ENCODE data around the gene TMEM120B.

Gene TMEM120B

DNA sequence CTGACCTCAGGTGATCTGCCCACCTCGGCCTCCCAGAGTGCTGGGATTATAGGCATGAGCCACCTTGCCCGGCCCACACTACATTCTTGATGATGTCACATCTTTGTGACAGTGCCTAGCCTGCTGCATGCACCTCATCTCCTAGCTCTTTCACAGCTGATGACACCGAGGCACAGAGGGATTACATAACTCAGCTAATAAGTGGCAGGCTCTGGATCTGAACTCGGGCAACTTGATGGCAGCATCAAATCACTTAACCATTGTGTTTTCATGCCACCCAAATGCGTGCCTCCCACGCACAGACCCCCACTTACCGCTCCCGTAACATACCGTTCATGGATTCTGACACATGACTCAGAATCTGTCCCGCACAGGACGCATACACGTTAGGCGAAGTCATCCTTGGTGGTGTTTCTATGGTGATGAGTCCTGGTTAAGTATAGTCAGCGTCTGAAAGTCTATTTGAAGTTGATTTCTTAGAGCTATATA, 7.4 kb downstream of the TMEM120B start (continued):
- TF ChIP-seq, protein P1, sequence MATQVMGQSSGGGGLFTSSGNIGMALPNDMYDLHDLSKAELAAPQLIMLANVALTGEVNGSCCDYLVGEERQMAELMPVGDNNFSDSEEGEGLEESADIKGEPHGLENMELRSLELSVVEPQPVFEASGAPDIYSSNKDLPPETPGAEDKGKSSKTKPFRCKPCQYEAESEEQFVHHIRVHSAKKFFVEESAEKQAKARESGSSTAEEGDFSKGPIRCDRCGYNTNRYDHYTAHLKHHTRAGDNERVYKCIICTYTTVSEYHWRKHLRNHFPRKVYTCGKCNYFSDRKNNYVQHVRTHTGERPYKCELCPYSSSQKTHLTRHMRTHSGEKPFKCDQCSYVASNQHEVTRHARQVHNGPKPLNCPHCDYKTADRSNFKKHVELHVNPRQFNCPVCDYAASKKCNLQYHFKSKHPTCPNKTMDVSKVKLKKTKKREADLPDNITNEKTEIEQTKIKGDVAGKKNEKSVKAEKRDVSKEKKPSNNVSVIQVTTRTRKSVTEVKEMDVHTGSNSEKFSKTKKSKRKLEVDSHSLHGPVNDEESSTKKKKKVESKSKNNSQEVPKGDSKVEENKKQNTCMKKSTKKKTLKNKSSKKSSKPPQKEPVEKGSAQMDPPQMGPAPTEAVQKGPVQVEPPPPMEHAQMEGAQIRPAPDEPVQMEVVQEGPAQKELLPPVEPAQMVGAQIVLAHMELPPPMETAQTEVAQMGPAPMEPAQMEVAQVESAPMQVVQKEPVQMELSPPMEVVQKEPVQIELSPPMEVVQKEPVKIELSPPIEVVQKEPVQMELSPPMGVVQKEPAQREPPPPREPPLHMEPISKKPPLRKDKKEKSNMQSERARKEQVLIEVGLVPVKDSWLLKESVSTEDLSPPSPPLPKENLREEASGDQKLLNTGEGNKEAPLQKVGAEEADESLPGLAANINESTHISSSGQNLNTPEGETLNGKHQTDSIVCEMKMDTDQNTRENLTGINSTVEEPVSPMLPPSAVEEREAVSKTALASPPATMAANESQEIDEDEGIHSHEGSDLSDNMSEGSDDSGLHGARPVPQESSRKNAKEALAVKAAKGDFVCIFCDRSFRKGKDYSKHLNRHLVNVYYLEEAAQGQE (tag by site-specific recombination; IDR thresholded peaks at IDR 0.05): no peak
- TF ChIP-seq ZNF341 (tag by site-specific recombination; IDR thresholded peaks at IDR 0.05; ENCODE audit: low read depth): no peak
- peak; percentile 99 for TF ChIP-seq ZNF629 (tag by site-specific recombination; IDR thresholded peaks at IDR 0.05)
- no peak for TF ChIP-seq GFI1B (tag by site-specific recombination; IDR thresholded peaks at IDR 0.05)
- no peak for TF ChIP-seq ZNF155 (tag by site-specific recombination; IDR thresholded peaks at IDR 0.05)
- TF ChIP-seq ZNF184 (tag by site-specific recombination; IDR thresholded peaks at IDR 0.05): peak; percentile 74; the same call in 1 of the 2 replicates
- TF ChIP-seq ZNF221 (tag by site-specific recombination; IDR thresholded peaks at IDR 0.05; ENCODE audit: borderline replicate concordance): no peak
- no peak for TF ChIP-seq ZNF624 (tag by site-specific recombination; IDR thresholded peaks at IDR 0.05)
- peak; percentile 68; the same call in 1 of the 2 replicates for TF ChIP-seq ZNF2 (tag by site-specific recombination; IDR thresholded peaks at IDR 0.05)
- no peak for TF ChIP-seq PRDM6 (tag by site-specific recombination; IDR thresholded peaks at IDR 0.05)
- TF ChIP-seq, protein P2, sequence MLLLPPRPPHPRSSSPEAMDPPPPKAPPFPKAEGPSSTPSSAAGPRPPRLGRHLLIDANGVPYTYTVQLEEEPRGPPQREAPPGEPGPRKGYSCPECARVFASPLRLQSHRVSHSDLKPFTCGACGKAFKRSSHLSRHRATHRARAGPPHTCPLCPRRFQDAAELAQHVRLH (tag by site-specific recombination; IDR thresholded peaks at IDR 0.05): no peak
- no peak for TF ChIP-seq ZNF610 (tag by site-specific recombination; IDR thresholded peaks at IDR 0.05; ENCODE audit: borderline replicate concordance)
- TF ChIP-seq, protein P3, sequence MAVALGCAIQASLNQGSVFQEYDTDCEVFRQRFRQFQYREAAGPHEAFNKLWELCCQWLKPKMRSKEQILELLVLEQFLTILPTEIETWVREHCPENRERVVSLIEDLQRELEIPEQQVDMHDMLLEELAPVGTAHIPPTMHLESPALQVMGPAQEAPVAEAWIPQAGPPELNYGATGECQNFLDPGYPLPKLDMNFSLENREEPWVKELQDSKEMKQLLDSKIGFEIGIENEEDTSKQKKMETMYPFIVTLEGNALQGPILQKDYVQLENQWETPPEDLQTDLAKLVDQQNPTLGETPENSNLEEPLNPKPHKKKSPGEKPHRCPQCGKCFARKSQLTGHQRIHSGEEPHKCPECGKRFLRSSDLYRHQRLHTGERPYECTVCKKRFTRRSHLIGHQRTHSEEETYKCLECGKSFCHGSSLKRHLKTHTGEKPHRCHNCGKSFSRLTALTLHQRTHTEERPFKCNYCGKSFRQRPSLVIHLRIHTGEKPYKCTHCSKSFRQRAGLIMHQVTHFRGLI (tag by site-specific recombination; IDR thresholded peaks at IDR 0.05): no peak
- peak; percentile 85 for TF ChIP-seq ZNF366 (tag by site-specific recombination; conservative IDR thresholded peaks at IDR 0.05)
- TF ChIP-seq ZNF792 (tag by site-specific recombination; IDR thresholded peaks at IDR 0.05): peak; percentile 91
- no peak for TF ChIP-seq ZNF677 (tag by site-specific recombination; IDR thresholded peaks at IDR 0.05)
- TF ChIP-seq ZSCAN4 (tag by site-specific recombination; IDR thresholded peaks at IDR 0.05): no peak
- TF ChIP-seq, protein P4, sequence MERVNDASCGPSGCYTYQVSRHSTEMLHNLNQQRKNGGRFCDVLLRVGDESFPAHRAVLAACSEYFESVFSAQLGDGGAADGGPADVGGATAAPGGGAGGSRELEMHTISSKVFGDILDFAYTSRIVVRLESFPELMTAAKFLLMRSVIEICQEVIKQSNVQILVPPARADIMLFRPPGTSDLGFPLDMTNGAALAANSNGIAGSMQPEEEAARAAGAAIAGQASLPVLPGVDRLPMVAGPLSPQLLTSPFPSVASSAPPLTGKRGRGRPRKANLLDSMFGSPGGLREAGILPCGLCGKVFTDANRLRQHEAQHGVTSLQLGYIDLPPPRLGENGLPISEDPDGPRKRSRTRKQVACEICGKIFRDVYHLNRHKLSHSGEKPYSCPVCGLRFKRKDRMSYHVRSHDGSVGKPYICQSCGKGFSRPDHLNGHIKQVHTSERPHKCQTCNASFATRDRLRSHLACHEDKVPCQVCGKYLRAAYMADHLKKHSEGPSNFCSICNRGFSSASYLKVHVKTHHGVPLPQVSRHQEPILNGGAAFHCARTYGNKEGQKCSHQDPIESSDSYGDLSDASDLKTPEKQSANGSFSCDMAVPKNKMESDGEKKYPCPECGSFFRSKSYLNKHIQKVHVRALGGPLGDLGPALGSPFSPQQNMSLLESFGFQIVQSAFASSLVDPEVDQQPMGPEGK (tag by site-specific recombination; IDR thresholded peaks at IDR 0.05): peak; percentile 90
- peak; percentile 89 for TF ChIP-seq ZNF639 (tag by site-specific recombination; IDR thresholded peaks at IDR 0.05)
- TF ChIP-seq GLIS2 (tag by site-specific recombination; IDR thresholded peaks at IDR 0.05): peak; percentile 86
- TF ChIP-seq ZNF335 (tag by site-specific recombination; conservative IDR thresholded peaks at IDR 0.05): peak; percentile 62
- no peak for TF ChIP-seq ZNF560 (tag by site-specific recombination; IDR thresholded peaks at IDR 0.05; ENCODE audit: borderline replicate concordance)
- no peak for TF ChIP-seq BCL11B (tag by site-specific recombination; IDR thresholded peaks at IDR 0.05; ENCODE audit: low read depth)
- TF ChIP-seq ZNF530 (tag by site-specific recombination; IDR thresholded peaks at IDR 0.05; ENCODE audit: low read depth): no peak
- TF ChIP-seq ZNF138 (tag by site-specific recombination; IDR thresholded peaks at IDR 0.05; ENCODE audit: borderline replicate concordance): no peak
- no peak for TF ChIP-seq KLF1 (tag by site-specific recombination; IDR thresholded peaks at IDR 0.05)
- TF ChIP-seq ZNF501 (tag by site-specific recombination; IDR thresholded peaks at IDR 0.05): 0 out of 2 replicates have a peak, but pooled peaks have one; percentile 38
- no peak for TF ChIP-seq ZNF292 (tag by site-specific recombination; IDR thresholded peaks at IDR 0.05; ENCODE audit: borderline replicate concordance, low read depth)
- TF ChIP-seq HOXA7 (CRISPR knock-in tag; IDR thresholded peaks at IDR 0.05; ENCODE audit: borderline replicate concordance): no peak
- TF ChIP-seq ZNF571 (tag by site-specific recombination; IDR thresholded peaks at IDR 0.05): no peak

All from HEK293 (cell line).